Amniotic epithelial cell (primary cell): ENCODE results near the gene BRD2.
"Not testable (repeated sequence)": the region's sequence is repeated elsewhere in the genome, so short reads cannot be mapped to it uniquely, and the experiment has no call there.

Source experiments
- DNase-seq: peaks from one replicate; pipeline ENCODE4 v3.0.0-alpha.2; 2010; ENCODE audit warnings: low read depth

BRD2 gene

GRCh38 chr6:32968093-32968866, at the start of gene BRD2:
BRD2 (plus strand) TSS chr6:32968594; CDS start chr6:32972899, 4,305 bp downstream.
- peak; percentile 93 for DNase-seq

- DNase-seq: no peak
Observed at GRCh38 chr6:32920715-32921114, 47.7 kb upstream of the BRD2 start.

- no peak for DNase-seq
Observed at GRCh38 chr6:32922083-32922482, 46.3 kb upstream of the BRD2 start.

GRCh38 chr6:32931211-32931610, 37.2 kb upstream of the BRD2 start:
- no peak for DNase-seq

- peak; percentile 26 for DNase-seq
Observed at GRCh38 chr6:32932132-32932868, 36.1 kb upstream of the BRD2 start.

- peak; percentile 60 for DNase-seq
Observed at GRCh38 chr6:32933661-32934085, 34.7 kb upstream of the BRD2 start.

- no peak for DNase-seq
Observed at GRCh38 chr6:32935551-32936238, 32.7 kb upstream of the BRD2 start.

GRCh38 chr6:32936239-32937152, 31.9 kb upstream of the BRD2 start:
- no peak for DNase-seq

- no peak for DNase-seq
Observed at GRCh38 chr6:32937230-32937633, 31.2 kb upstream of the BRD2 start.

GRCh38 chr6:32938494-32938893, 29.9 kb upstream of the BRD2 start:
- DNase-seq: no peak

GRCh38 chr6:32940656-32941213, 27.7 kb upstream of the BRD2 start, which contains the start of gene HLA-DMB:
HLA-DMB (minus strand) TSS chr6:32941028; CDS start chr6:32940807, 221 bp downstream.
- peak; percentile 60 for DNase-seq

- no peak for DNase-seq
Observed at GRCh38 chr6:32941214-32941768, 27.1 kb upstream of the BRD2 start.

- DNase-seq: not testable (repeated sequence)
Observed at GRCh38 chr6:32942555-32943123, 25.8 kb upstream of the BRD2 start.

- DNase-seq: no peak
Observed at GRCh38 chr6:32943864-32944649, 24.3 kb upstream of the BRD2 start.

GRCh38 chr6:32945108-32945760, 23.2 kb upstream of the BRD2 start:
- DNase-seq: peak; percentile 14

GRCh38 chr6:32945953-32946352, 22.4 kb upstream of the BRD2 start:
- no peak for DNase-seq

GRCh38 chr6:32946893-32947292, 21.5 kb upstream of the BRD2 start:
- DNase-seq: no peak

GRCh38 chr6:32947552-32948465, 20.6 kb upstream of the BRD2 start:
- peak; percentile 32 for DNase-seq
